Pons (tissue), 1 donor: ENCODE measurements around the gene MOSPD3.
"Not testable (repeated sequence)": the region's sequence is repeated elsewhere in the genome, so short reads cannot be mapped to it uniquely, and the experiment has no call there.

Experiments used
- DNase-seq: peaks from one replicate; pipeline ENCODE4 v3.0.0-alpha.2; 2016; ENCODE audit warnings: low spot score

MOSPD3 gene

GRCh38 chr7:100626055-100626454, 13.7 kb downstream of the MOSPD3 start:
- DNase-seq = no peak

GRCh38 chr7:100626530-100627237, 14.3 kb downstream of the MOSPD3 start:
- no peak for DNase-seq

GRCh38 chr7:100627238-100627549, 14.9 kb downstream of the MOSPD3 start:
- no peak for DNase-seq

GRCh38 chr7:100629117-100629716, 16.9 kb downstream of the MOSPD3 start:
- DNase-seq = no peak

- no peak for DNase-seq
Measured at GRCh38 chr7:100630066-100630465, 17.7 kb downstream of the MOSPD3 start.

- DNase-seq = no peak
Measured at GRCh38 chr7:100632951-100633717, 20.8 kb downstream of the MOSPD3 start.

GRCh38 chr7:100639995-100640516, 27.7 kb downstream of the MOSPD3 start:
- no peak for DNase-seq

- no peak for DNase-seq
Measured at GRCh38 chr7:100640517-100641440, 28.4 kb downstream of the MOSPD3 start.

- no peak for DNase-seq
Measured at GRCh38 chr7:100641463-100641859, 29.1 kb downstream of the MOSPD3 start, which contains the start of gene TFR2. TSS of gene TFR2 (minus strand) at chr7:100641552. CDS start at chr7:100641509, 43 bp downstream.

GRCh38 chr7:100641860-100642533, 29.7 kb downstream of the MOSPD3 start:
- no peak for DNase-seq

GRCh38 chr7:100642534-100642907, 30.2 kb downstream of the MOSPD3 start:
- DNase-seq = no peak

- no peak for DNase-seq
Measured at GRCh38 chr7:100649826-100650565, 37.7 kb downstream of the MOSPD3 start.

GRCh38 chr7:100654908-100655831, 42.8 kb downstream of the MOSPD3 start:
- no peak for DNase-seq

GRCh38 chr7:100655908-100656674, 43.8 kb downstream of the MOSPD3 start, which contains the start of gene ACTL6B:
TSS of gene ACTL6B (minus strand) at chr7:100656448. CDS start at chr7:100656354, 94 bp downstream.
- DNase-seq = no peak

- not testable (repeated sequence) for DNase-seq
Measured at GRCh38 chr7:100662194-100662776, 49.9 kb downstream of the MOSPD3 start.
